Stimulated activated CD8-positive, alpha-beta memory T cell treated with anti-CD3 and anti-CD28 coated beads, Interleukin-12 subunit alpha, Interleukin-12 subunit beta, amount 100 ng/mL, for 24 hours (primary cell): ENCODE data around the gene AGRN.
"Not testable (repeated sequence)": the region's sequence is repeated elsewhere in the genome, so short reads cannot be mapped to it uniquely, and the experiment has no call there.

ENCODE experiments used
- DNase-seq: peaks from one replicate; pipeline ENCODE4 v3.0.0-alpha.2; 2020; ENCODE audit errors: extremely low read depth

Gene AGRN

DNA sequence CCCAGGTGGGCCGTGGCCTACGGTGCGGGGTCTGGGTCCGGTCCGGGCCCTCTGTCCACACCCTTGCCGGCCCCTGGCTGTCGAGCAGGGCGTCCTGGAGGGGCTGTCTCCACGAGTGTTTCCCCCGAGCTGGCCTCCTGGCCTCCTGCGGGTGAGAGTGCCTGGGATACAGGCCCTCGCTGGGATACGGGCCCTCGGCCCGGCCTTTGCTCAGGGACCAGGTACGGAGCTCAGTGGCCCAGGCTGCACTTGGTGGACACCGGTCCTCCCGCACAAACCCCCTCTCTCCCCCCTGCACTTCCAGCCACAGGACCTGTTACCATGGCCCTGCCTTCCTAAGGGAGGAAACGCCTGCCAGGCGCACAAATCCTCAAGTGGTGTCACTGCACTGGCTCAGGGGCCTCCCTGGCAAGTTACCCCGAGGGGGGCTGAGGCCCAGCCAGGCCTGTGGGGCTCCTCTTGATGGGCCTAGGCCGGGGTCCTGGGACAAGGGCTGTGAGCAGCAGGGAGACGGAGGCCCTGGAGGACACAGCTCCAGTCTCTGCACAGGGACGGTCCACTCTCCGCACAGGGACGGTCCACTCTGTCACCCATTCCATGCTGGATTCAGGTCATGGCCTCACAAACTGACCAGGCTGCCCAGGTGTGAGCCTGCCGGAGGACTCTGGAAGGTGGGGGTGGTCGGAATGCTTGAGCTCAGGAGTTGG lies 72.4 kb downstream of the AGRN start:
- DNase-seq, result no peak

DNA sequence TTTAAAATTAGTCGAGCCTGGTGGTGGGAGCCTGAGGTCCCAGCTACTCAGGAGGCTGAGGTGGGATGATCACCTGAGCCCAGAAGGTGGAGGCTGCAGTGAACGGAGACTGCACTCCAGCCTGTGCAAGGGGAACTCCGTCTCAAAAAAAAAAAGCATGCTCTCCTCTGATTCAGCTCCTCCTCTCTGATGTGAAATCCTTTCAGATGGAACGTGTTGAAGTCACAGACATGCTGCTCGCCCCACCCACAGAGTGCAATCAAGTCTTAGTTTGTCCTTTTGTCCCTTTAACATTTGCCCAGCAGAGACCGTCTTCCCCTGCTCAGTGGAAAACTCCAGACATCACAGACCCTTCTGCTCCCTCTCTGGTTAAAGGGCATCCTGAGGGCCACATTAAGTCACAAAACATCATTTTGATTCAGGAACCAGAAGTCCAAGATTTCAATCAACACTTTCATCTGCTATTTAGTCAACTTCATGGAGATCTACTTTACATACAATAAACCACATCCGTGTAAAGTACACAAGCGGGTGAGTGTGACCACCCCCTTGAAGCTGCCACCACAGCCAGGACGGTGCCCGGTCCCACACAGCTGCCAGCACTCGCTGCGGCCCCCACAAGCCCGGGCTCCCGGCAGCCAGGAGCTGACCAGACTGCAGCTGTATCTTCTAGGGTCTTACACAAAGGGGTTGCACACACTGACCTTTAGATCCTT lies 73.1 kb downstream of the AGRN start:
- DNase-seq, result no peak

DNA sequence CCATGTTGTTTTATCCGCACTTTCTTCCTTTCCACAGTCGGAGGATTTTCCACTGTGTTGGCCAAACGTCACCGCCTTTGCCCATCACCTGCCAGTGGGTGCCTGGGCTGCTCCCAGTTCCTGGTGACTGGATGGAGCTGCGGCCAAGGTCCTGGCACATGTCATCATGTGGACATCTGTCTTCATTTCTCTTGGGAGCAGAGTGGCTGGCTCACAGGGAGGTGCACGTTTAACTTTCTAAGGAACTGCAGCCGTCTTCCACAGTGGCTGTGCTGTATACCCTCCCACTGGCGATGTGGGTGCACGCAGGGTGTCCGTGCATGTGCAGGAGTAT lies 73.7 kb downstream of the AGRN start:
- DNase-seq, result no peak

DNA sequence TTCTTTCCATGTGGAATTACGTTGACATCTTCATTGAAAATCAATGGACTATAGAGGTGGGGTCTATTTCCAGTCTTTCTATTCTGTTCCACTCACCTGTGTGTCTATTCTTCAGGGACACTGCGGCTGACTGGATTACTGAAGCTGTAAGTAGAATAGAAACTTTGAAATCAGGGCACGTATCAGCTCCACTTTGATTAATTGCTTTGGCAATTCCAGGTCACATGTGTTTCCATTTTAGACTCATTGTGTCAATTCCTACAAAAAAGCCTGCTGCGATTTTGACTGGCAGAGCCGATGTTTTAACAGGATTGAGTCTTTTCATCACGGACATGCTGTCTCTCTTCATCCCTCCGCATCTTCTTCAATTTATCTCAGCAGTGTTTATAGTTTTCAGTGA lies 75.1 kb downstream of the AGRN start:
- no peak for DNase-seq

DNA sequence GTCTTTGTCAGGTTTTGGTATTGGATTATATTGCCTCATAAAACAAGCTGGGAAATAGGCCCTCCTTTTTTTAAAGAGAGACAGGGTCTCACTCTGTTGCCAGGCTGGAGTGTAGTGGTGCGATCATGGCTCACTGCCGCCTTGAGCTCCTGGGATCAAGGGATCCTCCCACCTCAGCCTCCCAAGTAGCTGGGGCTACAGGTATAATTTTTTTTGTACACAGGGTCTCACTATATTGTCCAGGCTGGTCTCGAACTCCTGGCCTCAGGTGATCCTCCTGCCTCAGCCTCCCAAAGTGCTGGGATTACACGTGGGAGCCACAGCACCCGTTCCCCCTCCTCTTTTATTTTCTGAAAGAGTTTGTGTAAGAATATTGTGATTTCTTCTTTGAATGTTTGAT lies 76.2 kb downstream of the AGRN start:
- not testable (repeated sequence) for DNase-seq

DNA sequence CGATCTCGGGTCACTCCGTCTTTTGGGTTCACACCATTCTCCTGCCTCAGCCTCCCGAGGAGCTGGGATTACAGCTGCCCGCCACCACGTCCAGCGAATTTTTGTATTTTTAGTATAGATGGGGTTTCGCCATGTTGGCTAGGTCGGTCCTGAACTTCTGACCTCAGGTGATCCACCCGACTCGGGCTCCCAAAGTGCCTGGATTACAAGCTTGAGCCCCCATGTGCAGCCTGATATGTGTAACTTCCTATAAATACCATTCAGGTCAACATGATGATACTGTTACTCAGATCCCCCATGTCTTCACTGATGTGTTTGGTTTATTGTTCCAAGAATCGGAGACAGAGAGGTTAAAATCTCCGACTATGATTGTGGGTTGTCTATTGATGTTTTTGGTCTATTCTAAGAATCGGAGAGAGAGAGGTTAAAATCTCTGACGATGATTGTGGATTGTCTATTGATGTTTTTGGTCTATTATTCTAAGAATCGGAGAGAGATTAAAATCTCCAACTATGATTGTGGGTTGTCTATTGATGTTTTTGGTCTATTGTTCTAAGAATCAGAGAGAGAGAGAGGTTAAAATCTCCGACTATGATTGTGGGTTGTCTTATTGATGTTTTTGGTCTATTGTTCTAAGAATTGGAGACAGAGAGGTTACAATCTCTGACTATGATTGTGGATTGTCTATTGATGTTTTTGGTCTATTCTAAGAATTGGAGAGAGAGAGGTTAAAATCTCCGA lies 78.9 kb downstream of the AGRN start:
- DNase-seq, result no peak

DNA sequence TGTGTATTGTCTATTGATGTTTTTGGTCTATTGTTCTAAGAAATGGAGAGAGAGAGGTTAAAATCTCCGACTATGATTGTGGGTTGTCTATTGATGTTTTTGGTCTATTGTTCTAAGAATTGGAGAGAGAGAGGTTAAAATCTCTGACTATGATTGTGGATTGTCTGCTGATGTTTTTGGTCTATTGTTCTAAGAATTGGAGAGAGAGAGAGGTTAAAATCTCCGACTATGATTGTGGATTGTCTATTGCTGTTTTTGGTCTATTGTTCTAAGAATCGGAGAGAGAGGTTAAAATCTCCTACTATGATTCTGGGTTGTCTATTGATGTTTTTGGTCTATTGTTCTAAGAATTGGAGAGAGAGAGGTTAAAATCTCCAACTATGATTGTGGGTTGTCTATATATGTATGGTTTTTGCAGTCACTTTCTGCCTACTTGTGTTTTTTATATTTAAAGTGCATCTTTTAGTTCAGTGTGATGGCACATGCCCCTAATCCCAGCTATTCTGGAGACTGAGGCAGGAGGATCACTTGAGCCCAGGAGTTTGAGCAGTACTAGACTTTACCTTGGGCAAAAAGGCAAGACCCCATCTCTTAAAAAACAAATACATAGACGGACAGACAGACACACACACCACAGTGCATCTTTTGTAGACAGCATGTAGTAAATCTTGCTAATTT lies 79.7 kb downstream of the AGRN start:
- DNase-seq, result no peak

DNA sequence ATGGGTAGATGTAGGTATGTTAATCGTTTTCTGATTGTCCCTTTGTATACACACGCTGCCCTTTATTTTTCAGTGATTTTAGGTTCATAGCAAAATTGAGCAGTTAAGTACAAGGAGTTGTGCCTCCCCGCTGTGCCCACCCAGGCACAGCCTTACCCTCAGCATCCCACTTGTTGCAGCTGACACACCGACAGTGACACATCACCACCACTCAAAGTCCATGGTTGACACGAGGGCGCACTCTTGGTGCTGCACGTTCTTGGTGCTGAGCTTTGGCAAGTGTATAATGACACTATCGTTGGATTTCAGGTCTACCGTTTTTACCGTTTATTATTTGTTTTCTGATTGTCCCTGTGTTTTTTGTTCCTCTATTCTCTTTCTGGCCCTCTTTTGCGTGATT lies 80.4 kb downstream of the AGRN start:
- no peak for DNase-seq

DNA sequence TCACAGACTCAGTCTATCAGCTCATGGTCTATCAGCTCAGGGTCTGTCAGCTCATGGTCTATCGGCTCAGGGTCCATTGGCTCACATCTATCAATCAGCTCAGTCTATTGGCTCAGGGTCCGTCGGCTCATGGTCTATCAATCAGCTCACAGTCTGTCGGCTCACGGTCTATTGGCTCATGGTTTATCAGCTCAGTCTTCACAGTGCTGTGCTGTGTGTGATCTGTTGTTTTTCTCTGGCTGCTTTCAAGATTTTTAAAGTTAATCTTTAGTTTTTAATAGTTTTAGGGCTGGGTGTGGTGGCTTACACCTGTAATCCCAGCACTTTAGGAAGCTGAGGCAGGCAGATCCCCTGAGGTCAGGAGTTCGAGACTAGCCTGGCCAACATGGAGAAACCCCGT lies 81.6 kb downstream of the AGRN start:
- no peak for DNase-seq

DNA sequence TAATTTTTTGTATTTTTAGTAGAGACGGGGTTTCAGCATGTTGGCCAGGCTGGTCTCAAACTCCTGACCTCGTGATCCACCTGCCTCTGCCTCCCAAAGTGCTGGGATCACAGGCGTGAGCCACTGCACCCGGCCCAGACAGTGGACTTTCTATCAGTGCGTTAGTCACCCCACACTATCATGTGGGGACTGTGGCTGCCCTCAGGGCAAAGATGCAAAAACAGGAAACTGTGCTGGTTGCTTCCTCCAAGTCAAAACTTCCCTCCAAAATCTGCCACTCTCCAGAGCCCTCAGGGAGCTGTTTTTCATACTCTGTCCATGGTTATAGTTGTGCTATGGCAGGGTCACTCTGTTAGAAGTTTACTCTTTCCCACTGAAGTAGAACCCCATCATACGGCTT lies 84.2 kb downstream of the AGRN start:
- not testable (repeated sequence) for DNase-seq
